Activated T-helper 1 cell treated with anti-CD3 and anti-CD28 coated beads, Interleukin-12 subunit alpha, Interleukin-12 subunit beta, Interleukin-2, Interleukin-4 antibody, amounts not matched to agents 30 ng/mL and 10 ng/mL and 1 ng/mL, durations not matched to agents 14 hours and 24 hours and 36 hours (primary cell): ENCODE data around the gene WNT3. TPM values are rescaled to one million over a fixed set of nuclear protein-coding genes. Genes with fewer than 3 reads are reported as not detected.
A peak's percentile ranks its signal among the peaks of the same experiment; 100 is the strongest.

Experiments used
- DNase-seq: peaks from one replicate; pipeline ENCODE4 v3.0.0; 2021; ENCODE audit warnings: low spot score
- H3K27ac Mint-ChIP-seq: one replicate; pipeline ENCODE4 v1.8.0; 2021; ENCODE audit warnings: mild to moderate bottlenecking, mixed read lengths
- H3K27me3 Mint-ChIP-seq: one replicate; pipeline ENCODE4 v1.8.0; 2022; ENCODE audit warnings: mild to moderate bottlenecking, moderate library complexity, mixed read lengths; ENCODE audit not compliant: insufficient read depth
- H3K36me3 Mint-ChIP-seq: one replicate; pipeline ENCODE4 v1.8.0; 2021; ENCODE audit warnings: low read depth, mixed read lengths
- H3K4me1 Mint-ChIP-seq: one replicate; pipeline ENCODE4 v1.8.0; 2021; ENCODE audit warnings: low read depth, mixed read lengths
- H3K4me3 Mint-ChIP-seq: one replicate; pipeline ENCODE4 v1.8.0; 2021; ENCODE audit warnings: mild to moderate bottlenecking, moderate library complexity, mixed read lengths
- H3K9me3 Mint-ChIP-seq: one replicate; pipeline ENCODE4 v1.8.0; 2021; ENCODE audit warnings: mixed read lengths
- intact Hi-C: fragments of 100-400 bp; cut with micrococcal nuclease; formaldehyde crosslinking; loops from one replicate; pipeline ENCODE4 v1.15.1; 2024
- total RNA-seq: library from RNA; stranded (reverse); gene quantifications from 2 replicates; pipeline ENCODE4 v1.2.3, GENCODE V29; 2022

The WNT3 gene, protein sequence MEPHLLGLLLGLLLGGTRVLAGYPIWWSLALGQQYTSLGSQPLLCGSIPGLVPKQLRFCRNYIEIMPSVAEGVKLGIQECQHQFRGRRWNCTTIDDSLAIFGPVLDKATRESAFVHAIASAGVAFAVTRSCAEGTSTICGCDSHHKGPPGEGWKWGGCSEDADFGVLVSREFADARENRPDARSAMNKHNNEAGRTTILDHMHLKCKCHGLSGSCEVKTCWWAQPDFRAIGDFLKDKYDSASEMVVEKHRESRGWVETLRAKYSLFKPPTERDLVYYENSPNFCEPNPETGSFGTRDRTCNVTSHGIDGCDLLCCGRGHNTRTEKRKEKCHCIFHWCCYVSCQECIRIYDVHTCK
- total RNA-seq, result 0.05 TPM in 1 of 2 replicates, not detected in the other

DNA sequence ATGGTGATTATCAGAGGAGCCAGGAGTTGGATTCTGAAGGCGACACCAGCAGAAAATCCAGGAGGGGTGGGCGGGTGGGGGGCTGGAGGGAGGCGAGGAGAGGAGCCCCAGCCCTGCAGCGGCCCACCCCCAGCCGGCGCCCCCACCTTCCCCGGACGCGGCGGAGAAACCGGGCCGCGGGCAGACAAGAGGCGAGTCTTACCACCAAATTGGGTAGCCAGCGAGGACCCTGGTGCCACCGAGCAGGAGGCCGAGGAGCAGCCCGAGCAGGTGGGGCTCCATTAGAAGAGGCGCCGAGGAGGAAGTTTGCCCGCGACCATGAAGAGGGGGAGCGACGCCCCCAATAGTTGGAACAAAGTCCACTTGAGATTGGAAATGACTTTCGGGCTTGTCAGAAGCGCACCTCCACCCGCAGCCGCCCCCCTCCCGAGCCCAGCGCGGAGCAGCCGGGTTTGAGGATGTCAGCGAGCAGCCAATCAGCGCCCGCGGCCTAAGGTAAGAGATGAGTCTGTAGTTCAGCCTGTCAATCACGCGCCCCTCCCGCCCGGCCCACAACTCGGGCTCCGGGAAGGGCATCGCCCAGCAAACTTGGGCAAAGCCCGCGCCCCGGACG, at the start of gene WNT3:
TSS of gene WNT3 (minus strand) at position 377 of the 613 bp plus-strand sequence. CDS start at position 282, 95 bp downstream.
- Mint-ChIP-seq H3K36me3 (no peaks in the 10 kb centered on the region), H3K4me1 (no peaks in the 10 kb centered on the region), H3K27ac (no peak within 1 kb of the TSS), H3K9me3 (no peaks in the 10 kb centered on the region), H3K4me3 (peak within 1 kb of the TSS; percentile 68), H3K27me3 (peaks cover 72% of the 10 kb centered on the region)
- intact Hi-C loops, result loop anchor here (5.0 kb wide), 1 partner anchor 104 kb away; the partner anchor contains the start of gene GOSR2
- peak; percentile 29 for DNase-seq

DNA sequence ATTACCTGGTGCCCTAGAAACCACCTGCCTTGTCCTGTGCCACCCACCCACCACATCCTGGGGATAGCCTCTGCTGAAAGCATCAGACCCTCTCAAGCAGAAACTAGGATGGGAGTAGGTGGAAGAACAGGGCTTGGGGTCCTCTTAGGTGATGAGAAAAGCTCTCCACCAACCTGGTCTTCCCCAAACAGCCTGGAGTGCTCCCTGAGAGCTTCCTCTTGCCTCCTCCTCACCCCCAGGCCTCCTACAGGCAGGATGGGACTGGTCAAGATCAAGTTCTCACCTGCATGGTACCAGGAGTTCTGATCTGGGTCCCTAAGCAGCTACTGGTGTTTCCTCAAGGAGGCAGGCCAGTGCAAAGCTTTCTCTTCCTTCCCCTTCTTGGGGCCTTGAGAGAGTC, 48.3 kb upstream of the WNT3 start:
- intact Hi-C loops, result no loop called here
- no peak overlapping the region for H3K4me3 Mint-ChIP-seq
- no peaks in the 10 kb centered on the region for H3K4me1 Mint-ChIP-seq
- H3K27ac Mint-ChIP-seq, result no peak overlapping the region
- H3K27me3 Mint-ChIP-seq, result peaks cover 7% of the 10 kb centered on the region
- no peak for DNase-seq
- no peaks in the 10 kb centered on the region for H3K9me3 Mint-ChIP-seq
- no peaks in the 10 kb centered on the region for H3K36me3 Mint-ChIP-seq

DNA sequence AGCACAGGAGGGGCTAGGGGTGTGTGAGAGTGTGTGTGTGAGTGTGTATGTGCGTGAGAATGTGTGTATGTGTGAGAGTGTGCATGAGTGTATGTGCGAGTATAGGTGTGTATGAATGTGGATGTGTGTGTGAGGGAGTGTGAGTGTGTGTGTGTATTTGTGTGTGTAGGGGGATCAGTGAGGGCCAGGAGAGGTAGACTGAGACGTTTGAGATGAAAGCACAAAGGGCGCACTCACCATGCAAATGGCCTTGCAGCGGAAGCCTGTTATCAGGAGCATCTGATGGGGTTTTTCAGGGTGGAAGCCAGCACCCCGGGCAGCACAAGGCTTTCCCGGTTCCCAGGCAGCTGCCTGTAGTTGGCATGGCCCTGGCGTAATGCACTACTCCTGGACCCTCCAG, 47.8 kb upstream of the WNT3 start:
- no peaks in the 10 kb centered on the region for H3K4me1 Mint-ChIP-seq
- intact Hi-C loops, result no loop called here
- no peaks in the 10 kb centered on the region for H3K9me3 Mint-ChIP-seq
- H3K27ac Mint-ChIP-seq, result no peak overlapping the region
- H3K27me3 Mint-ChIP-seq, result peaks cover 7% of the 10 kb centered on the region
- no peak overlapping the region for H3K4me3 Mint-ChIP-seq
- no peaks in the 10 kb centered on the region for H3K36me3 Mint-ChIP-seq
- no peak for DNase-seq

DNA sequence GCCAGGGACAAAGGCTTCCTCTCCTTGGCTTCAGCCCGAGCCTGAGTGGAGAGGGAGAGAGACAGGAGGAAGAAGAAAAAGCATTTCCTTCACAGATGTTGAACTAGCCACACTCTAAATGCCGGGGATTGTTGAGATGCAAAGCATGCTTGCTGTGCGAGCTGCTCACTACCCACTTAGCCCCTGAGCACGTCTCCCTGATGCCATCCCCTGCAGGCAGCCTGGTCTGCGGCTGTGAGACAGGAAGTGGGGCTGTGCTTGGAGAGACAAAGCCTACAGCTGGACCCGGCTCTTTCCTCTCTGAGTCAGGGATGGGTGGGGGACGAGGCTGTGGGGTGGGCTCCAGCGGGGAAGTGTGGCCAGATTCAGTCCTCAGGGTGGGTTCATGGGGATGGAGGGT, 46.6 kb upstream of the WNT3 start:
- no peak overlapping the region for H3K4me3 Mint-ChIP-seq
- H3K36me3 Mint-ChIP-seq, result no peaks in the 10 kb centered on the region
- intact Hi-C loops, result no loop called here
- no peak for DNase-seq
- no peak overlapping the region for H3K27ac Mint-ChIP-seq
- H3K27me3 Mint-ChIP-seq, result peaks cover 7% of the 10 kb centered on the region
- no peaks in the 10 kb centered on the region for H3K9me3 Mint-ChIP-seq
- H3K4me1 Mint-ChIP-seq, result no peaks in the 10 kb centered on the region

DNA sequence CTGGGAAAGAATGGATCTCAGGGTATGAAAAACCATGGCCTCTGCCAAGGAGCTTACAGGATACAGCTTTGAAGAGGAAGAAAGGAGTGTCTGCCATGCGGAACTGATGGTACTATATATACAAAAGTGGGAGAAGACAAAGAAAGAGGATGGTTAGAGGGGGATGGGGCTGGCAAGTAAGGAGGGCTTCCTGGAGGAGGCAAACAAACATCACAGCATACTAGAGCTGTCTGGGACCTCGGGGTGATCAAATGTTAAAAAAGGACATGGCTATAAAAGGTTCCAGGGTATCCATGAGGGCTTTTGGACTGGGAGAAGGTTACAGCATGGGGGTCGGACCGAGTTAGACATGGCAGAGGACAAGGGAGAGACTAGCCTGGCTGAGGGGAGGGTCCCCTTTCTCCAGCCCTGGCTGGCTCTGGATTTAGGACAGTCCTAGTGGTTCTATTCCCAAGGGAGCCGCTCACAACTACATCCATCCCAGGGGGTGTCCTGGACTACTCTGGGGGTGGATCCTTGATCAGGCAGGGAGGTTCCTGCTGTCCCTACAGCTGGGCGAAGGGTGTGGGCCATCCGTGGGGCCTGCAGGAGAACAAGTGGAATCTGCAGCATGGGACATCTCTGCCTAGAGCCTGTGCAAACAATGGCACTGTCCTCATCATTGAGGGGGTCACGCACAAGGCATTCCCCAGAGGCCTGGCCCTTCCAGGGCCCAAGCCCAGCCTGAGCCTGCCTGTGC, 45.1 kb upstream of the WNT3 start:
- Mint-ChIP-seq H3K9me3 (no peaks in the 10 kb centered on the region), H3K27me3 (peaks cover 7% of the 10 kb centered on the region), H3K27ac (no peak overlapping the region), H3K4me1 (no peaks in the 10 kb centered on the region), H3K36me3 (no peaks in the 10 kb centered on the region), H3K4me3 (no peak overlapping the region)
- DNase-seq, result no peak
- intact Hi-C loops, result no loop called here

DNA sequence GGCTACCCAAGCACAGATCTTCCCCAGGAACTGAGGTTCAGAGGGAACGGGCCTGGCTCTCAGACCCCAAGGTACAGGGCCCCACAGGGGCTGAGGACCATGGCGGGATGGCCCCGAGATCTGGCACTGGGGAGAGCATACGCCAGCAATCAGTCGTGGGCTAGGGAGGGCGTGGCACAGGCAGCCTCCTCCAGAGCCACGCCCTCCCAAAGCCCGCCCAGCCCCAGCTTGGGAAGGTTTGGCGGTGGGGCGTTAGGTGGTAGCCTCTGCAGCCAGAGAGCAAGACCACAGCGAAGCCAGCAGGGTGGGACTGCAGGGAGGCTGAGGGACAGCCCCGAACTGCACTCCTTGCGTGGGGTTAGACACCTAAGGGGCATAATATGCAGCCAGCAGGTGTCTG, 44.5 kb upstream of the WNT3 start:
- H3K36me3 Mint-ChIP-seq, result no peaks in the 10 kb centered on the region
- no peaks in the 10 kb centered on the region for H3K9me3 Mint-ChIP-seq

DNA sequence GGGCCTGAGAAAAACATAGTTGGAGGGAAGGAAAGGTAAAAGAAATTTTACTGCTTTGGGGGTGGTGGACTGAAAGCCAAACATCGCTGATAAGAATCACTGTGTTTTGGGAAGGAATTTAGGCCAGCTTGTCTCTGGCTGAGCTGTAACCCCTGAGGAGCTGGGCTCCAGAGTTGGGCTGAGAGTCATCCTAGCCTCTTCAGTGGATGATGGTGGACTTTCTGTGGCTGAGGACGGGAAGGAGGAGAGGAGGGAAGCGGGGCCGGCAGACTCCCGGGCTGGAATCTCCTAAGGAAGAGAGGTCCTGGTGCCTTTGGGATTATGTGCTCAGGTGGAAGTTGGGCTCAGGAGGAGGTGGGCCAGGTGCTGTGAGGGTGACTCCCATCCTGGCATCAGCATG, 41.5 kb upstream of the WNT3 start:
- H3K9me3 Mint-ChIP-seq, result no peaks in the 10 kb centered on the region
- H3K27ac Mint-ChIP-seq, result no peak overlapping the region
- H3K4me1 Mint-ChIP-seq, result no peaks in the 10 kb centered on the region
- H3K36me3 Mint-ChIP-seq, result no peaks in the 10 kb centered on the region
- intact Hi-C loops, result no loop called here
- H3K4me3 Mint-ChIP-seq, result no peak overlapping the region
- peaks cover 16% of the 10 kb centered on the region for H3K27me3 Mint-ChIP-seq
- no peak for DNase-seq

More for the DNA sequence above, 44.5 kb upstream of the WNT3 start:
- DNase-seq, result no peak
- H3K4me1 Mint-ChIP-seq, result no peaks in the 10 kb centered on the region
- no peak overlapping the region for H3K27ac Mint-ChIP-seq
- H3K27me3 Mint-ChIP-seq, result peaks cover 7% of the 10 kb centered on the region
- intact Hi-C loops, result no loop called here
- no peak overlapping the region for H3K4me3 Mint-ChIP-seq

DNA sequence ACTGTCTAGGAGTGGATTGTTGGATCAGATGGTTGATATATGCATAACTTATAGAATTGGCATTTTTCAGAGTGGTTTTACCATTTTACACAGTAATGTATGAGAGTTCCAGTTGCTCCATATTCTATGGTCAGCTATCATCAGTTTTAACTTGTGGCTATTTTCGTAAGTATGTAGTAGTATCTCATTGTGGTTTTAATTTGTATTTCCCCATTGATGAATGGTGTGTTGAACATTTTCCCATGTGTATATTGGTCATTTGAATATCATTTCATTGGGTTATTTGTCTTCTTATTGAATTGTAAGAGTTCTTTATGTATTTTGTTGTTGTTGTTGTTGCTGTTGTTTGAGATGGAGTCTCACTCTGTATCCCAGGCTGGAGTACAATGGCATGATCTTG, 39.1 kb upstream of the WNT3 start:
- Mint-ChIP-seq H3K4me3 (no peak overlapping the region), H3K27ac (no peak overlapping the region), H3K36me3 (no peaks in the 10 kb centered on the region), H3K9me3 (no peaks in the 10 kb centered on the region), H3K27me3 (peaks cover 26% of the 10 kb centered on the region), H3K4me1 (no peaks in the 10 kb centered on the region)
- intact Hi-C loops, result no loop called here
- no peak for DNase-seq

DNA sequence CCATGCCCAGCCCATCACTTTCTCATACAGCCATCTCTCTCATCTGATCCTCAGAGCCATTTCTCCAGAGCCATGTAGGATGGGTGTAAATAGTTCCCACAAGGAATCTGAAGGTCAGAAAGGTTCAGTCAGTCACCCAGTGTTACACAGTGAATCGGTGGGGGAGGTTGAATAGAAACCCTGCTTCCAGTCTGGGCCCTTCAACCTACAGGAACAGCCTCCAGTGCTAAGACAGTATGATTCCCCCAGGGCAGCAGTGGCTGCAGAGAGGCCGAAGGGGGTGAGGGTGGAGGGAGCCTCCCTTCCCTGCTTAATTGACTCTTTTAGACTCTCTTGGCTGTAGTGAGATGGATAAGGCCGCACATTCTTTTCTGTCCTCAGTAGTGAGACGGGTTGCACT, 36.5 kb upstream of the WNT3 start:
- H3K27ac Mint-ChIP-seq, result no peak overlapping the region
- intact Hi-C loops, result no loop called here
- no peak for DNase-seq
- no peak overlapping the region for H3K4me3 Mint-ChIP-seq
- no peaks in the 10 kb centered on the region for H3K36me3 Mint-ChIP-seq
- H3K9me3 Mint-ChIP-seq, result no peaks in the 10 kb centered on the region
- peaks cover 46% of the 10 kb centered on the region for H3K27me3 Mint-ChIP-seq
- H3K4me1 Mint-ChIP-seq, result no peaks in the 10 kb centered on the region

DNA sequence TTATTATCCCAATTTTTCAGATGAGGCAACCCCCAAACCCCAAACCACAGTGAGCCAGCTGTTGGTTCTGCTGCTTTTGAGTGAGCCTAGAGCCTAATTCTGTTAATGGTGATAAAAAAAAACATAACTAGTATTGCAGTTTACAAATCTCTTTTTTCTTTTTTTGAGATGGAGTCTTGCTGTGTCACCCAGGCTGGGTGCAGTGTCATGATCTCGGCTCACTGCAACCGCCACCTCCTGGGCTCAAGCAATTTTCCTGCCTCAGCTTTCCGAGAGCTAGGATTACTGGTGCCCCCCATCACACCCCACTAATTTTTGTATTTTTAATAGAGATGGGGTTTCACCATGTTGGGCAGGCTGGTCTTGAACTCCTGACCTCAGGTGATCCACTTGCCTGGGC, 36.0 kb upstream of the WNT3 start:
- intact Hi-C loops, result no loop called here
- Mint-ChIP-seq H3K9me3 (no peaks in the 10 kb centered on the region), H3K27me3 (peaks cover 49% of the 10 kb centered on the region), H3K4me1 (no peaks in the 10 kb centered on the region), H3K36me3 (no peaks in the 10 kb centered on the region), H3K4me3 (no peak overlapping the region), H3K27ac (no peak overlapping the region)
- DNase-seq, result no peak

DNA sequence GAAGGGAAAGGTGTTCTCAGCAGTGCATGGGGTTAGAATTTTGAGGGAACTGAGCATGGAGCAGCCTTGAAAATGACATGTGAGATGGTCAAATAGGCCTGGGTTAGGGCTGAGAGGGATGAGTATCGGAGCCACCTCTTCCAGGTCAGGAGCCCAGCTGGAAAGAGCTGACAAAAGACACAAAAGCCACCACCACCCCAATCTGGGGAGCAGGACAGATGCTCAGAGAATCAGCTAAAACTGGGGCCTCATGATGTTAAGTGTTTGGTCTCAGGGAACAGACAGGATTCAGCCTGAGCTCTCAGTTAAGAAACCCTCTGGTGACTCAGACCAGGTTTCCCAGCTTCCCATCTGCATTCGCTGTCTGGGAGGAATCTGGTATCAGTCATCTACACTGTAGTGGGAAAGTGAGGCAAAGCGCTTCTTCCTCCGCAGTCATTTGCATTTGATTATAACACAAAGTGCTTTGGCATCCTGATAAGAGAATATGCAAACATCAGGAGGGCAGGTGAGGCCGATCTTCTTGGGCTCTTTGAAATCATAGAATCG, 35.5 kb upstream of the WNT3 start:
- Mint-ChIP-seq H3K4me1 (no peaks in the 10 kb centered on the region), H3K9me3 (no peaks in the 10 kb centered on the region), H3K36me3 (no peaks in the 10 kb centered on the region), H3K27me3 (peaks cover 50% of the 10 kb centered on the region), H3K27ac (no peak overlapping the region), H3K4me3 (no peak overlapping the region)
- intact Hi-C loops, result no loop called here
- no peak for DNase-seq

DNA sequence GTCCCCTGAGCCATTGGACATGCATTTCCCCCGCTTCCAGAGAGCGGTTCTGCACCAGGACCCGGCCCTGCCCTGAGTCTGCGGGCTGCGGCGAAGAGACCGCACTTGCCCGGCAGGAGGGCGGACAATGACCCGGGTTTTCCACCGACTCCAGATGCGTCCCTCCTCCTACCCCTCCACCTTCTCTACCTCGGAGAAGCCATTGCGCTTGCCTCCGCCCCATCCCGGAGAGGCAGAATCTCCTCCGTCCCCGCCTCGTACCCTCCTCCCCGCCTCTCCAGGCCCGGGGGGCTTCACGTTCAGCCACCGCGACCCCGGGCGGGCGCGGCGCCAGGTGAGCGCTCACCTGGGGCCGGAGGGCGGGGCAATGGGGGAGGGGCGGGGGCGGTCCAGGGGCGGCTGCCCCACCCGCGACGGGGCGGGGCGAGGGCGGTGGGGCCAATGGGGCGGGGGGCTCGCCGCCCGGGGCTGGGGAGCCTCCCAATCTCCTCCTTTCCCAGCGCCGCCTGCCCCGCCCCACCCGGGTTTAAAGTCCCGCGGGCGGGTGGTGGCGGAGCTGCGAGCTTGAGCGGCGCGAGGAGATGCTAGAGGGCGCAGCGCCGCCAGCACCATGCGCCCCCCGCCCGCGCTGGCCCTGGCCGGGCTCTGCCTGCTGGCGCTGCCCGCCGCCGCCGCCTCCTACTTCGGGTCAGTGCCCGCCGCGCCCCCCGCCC, 32.7 kb upstream of the WNT3 start, which contains the start of gene WNT9B:
TSS of gene WNT9B (plus strand) at position 555 of the 713 bp plus-strand sequence. CDS start at position 611, 56 bp downstream.
- Mint-ChIP-seq H3K9me3 (no peaks in the 10 kb centered on the region), H3K36me3 (no peaks in the 10 kb centered on the region), H3K4me1 (no peaks in the 10 kb centered on the region), H3K4me3 (peak within 1 kb of the TSS; percentile 28), H3K27ac (no peak within 1 kb of the TSS), H3K27me3 (peaks cover 57% of the 10 kb centered on the region)
- intact Hi-C loops, result no loop called here
- DNase-seq, result no peak
